Hematopoietic multipotent progenitor cell treated with erythropoietin and hydrocortisone succinate and interleukin-3 and kit ligand, for 8 days (in vitro differentiated cells): ENCODE results near the gene APMAP.
"Not testable (repeated sequence)": the region's sequence is repeated elsewhere in the genome, so short reads cannot be mapped to it uniquely, and the experiment has no call there.

Source experiments
- DNase-seq: peaks from one replicate; pipeline ENCODE4 v3.0.0-alpha.2; 2015

APMAP gene

GRCh38 chr20:24950128-24950835 lies 42.3 kb downstream of the APMAP start:
- DNase-seq: no peak

- peak; percentile 54 for DNase-seq
Measured at GRCh38 chr20:24949756-24950127, 42.8 kb downstream of the APMAP start.

GRCh38 chr20:24948939-24949679 lies 43.4 kb downstream of the APMAP start, which contains the start of gene CST7:
TSS of gene CST7 (plus strand) at chr20:24949269. CDS start at chr20:24949506, 237 bp downstream.
- DNase-seq: peak; percentile 81

- not testable (repeated sequence) for DNase-seq
Measured at GRCh38 chr20:24948396-24948938, 44.1 kb downstream of the APMAP start.

GRCh38 chr20:24946376-24946775 lies 46.2 kb downstream of the APMAP start:
- not testable (repeated sequence) for DNase-seq

GRCh38 chr20:24943731-24944130 lies 48.8 kb downstream of the APMAP start:
- no peak for DNase-seq

- DNase-seq: no peak
Measured at GRCh38 chr20:24943196-24943595, 49.4 kb downstream of the APMAP start.

- no peak for DNase-seq
Measured at GRCh38 chr20:24942679-24943078, 49.9 kb downstream of the APMAP start.

- DNase-seq: no peak
Measured at GRCh38 chr20:24939036-24939435, 53.5 kb downstream of the APMAP start.

GRCh38 chr20:24938498-24938897 lies 54.1 kb downstream of the APMAP start:
- DNase-seq: no peak

- DNase-seq: no peak
Measured at GRCh38 chr20:24937579-24937978, 55.0 kb downstream of the APMAP start.

GRCh38 chr20:24936526-24937407 lies 55.8 kb downstream of the APMAP start:
- DNase-seq: no peak

GRCh38 chr20:24935766-24936525 lies 56.6 kb downstream of the APMAP start:
- no peak for DNase-seq

GRCh38 chr20:24935140-24935539 lies 57.4 kb downstream of the APMAP start:
- no peak for DNase-seq

- no peak for DNase-seq
Measured at GRCh38 chr20:24934716-24935115, 57.8 kb downstream of the APMAP start.

- no peak for DNase-seq
Measured at GRCh38 chr20:24934101-24934661, 58.4 kb downstream of the APMAP start.

GRCh38 chr20:24933266-24933908 lies 59.2 kb downstream of the APMAP start:
- no peak for DNase-seq

GRCh38 chr20:24931893-24932292 lies 60.7 kb downstream of the APMAP start:
- DNase-seq: not testable (repeated sequence)

GRCh38 chr20:24930724-24931688 lies 61.5 kb downstream of the APMAP start:
- not testable (repeated sequence) for DNase-seq
